ENCODE data around the gene SLC35F3. TPM values are rescaled to one million over a fixed set of nuclear protein-coding genes. Genes with fewer than 3 reads are reported as not detected.

The SLC35F3 gene
- total and polyA plus RNA-seq, 9 of the 15 experiments (the other 6 are each of a cell fraction or from before 2014, with no cell fraction given), result 0.04 to 0.07 (median 0.04) TPM; not detected in 6

DNA sequence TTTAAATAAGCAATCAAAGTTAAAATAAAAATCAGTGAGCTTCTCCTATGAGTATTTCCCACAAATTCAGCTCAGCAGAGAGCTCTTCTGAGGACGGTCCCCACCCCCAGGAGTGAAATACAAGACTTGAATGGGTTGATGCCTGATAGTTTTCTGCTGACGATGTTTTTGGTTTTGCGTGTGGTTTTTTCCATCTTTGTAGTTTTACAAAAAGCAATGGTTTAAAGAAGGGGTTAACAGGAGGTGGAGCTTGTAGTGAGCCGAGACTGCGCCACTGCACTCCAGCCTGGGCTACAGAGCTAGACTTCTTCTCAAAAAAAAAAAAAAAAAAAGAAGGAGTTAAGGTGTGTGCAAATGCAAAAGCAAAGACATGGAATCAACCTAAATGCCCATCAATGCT, 297.1 kb downstream of the SLC35F3 start (continued):
- TF ChIP-seq MTA1 (IDR thresholded peaks at IDR 0.05; ENCODE audit: borderline replicate concordance) (no peak), REST (IDR thresholded peaks at IDR 0.05; ENCODE audit: borderline replicate concordance) (no peak), REST (CRISPR knock-in tag; IDR thresholded peaks at IDR 0.05; ENCODE audit: low read depth) (no peak), ZNF445 (CRISPR knock-in tag; IDR thresholded peaks at IDR 0.05; ENCODE audit: low read depth) (no peak), TAF1 (IDR thresholded peaks at IDR 0.05; ENCODE audit: control insufficient read depth, extremely low read depth, insufficient read depth, low read length, severe bottlenecking) (no peak), ZNF764 (CRISPR knock-in tag; IDR thresholded peaks at IDR 0.05; ENCODE audit: low read depth) (no peak), PHTF2 (CRISPR knock-in tag; IDR thresholded peaks at IDR 0.05) (no peak), HNRNPL (IDR thresholded peaks at IDR 0.05; ENCODE audit: low read depth, low read length) (no peak), NR2F6 (CRISPR knock-in tag; IDR thresholded peaks at IDR 0.05) (no peak)

Data from K562 (cell line).